NCI-H146 treated with DMSO at 0.1 percent for 48 hours (cell line): ENCODE results near the gene ARHGAP22.

Experiments used
- DNase-seq: peaks from one replicate; lab custom pipeline; 2025; ENCODE audit not compliant: unreplicated experiment; lab: John Stamatoyannopoulos, UW

ARHGAP22 gene

GRCh38 chr10:48607356-48608278 lies 2.7 kb upstream of the ARHGAP22 start:
- no peak for DNase-seq

- DNase-seq: no peak
Observed at GRCh38 chr10:48606530-48607355, 1.9 kb upstream of the ARHGAP22 start.

- no peak for DNase-seq
Observed at GRCh38 chr10:48605786-48606529, 1.1 kb upstream of the ARHGAP22 start.

- no peak for DNase-seq
Observed at GRCh38 chr10:48604039-48604990, 558 bp downstream of the ARHGAP22 start.

GRCh38 chr10:48603421-48604038 lies 1.3 kb downstream of the ARHGAP22 start:
- DNase-seq: peak; percentile 78

- no peak for DNase-seq
Observed at GRCh38 chr10:48602401-48603135, 2.3 kb downstream of the ARHGAP22 start.

- DNase-seq: no peak
Observed at GRCh38 chr10:48601789-48602188, 3.1 kb downstream of the ARHGAP22 start.

- no peak for DNase-seq
Observed at GRCh38 chr10:48600645-48601505, 4.0 kb downstream of the ARHGAP22 start.

- no peak for DNase-seq
Observed at GRCh38 chr10:48599830-48600134, 5.1 kb downstream of the ARHGAP22 start.

GRCh38 chr10:48598936-48599829 lies 5.7 kb downstream of the ARHGAP22 start:
- no peak for DNase-seq

- peak; percentile 89 for DNase-seq
Observed at GRCh38 chr10:48598243-48598935, 6.5 kb downstream of the ARHGAP22 start.

GRCh38 chr10:48595539-48595932 lies 9.3 kb downstream of the ARHGAP22 start:
- no peak for DNase-seq

- peak; percentile 96 for DNase-seq
Observed at GRCh38 chr10:48594803-48595538, 9.9 kb downstream of the ARHGAP22 start.

GRCh38 chr10:48594371-48594770 lies 10.5 kb downstream of the ARHGAP22 start:
- DNase-seq: no peak

GRCh38 chr10:48592346-48592745 lies 12.5 kb downstream of the ARHGAP22 start:
- DNase-seq: no peak

- no peak for DNase-seq
Observed at GRCh38 chr10:48590945-48591344, 13.9 kb downstream of the ARHGAP22 start.
